HG03442 (cell line): Measurements from ENCODE around the gene TOB1.

Source experiments
- ATAC-seq: cut with Tn5 transposase; IDR thresholded peaks from one replicate; pipeline ENCODE4 v1.9.1; 2021; ENCODE audit warnings: mild to moderate bottlenecking, moderate library complexity; ENCODE audit not compliant: unreplicated experiment

TOB1 gene

GRCh38 chr17:50833510-50834428 lies 32.4 kb downstream of the TOB1 start:
- ATAC-seq: no peak

- ATAC-seq: no peak
These were observed 33.2 kb downstream of the TOB1 start for GRCh38 chr17:50832864-50833381.

- no peak for ATAC-seq
These were observed 33.8 kb downstream of the TOB1 start for GRCh38 chr17:50832267-50832863.

GRCh38 chr17:50831471-50831928 lies 34.7 kb downstream of the TOB1 start:
- no peak for ATAC-seq

- no peak for ATAC-seq
These were observed 35.2 kb downstream of the TOB1 start for GRCh38 chr17:50830994-50831393.

GRCh38 chr17:50830352-50830751 lies 35.8 kb downstream of the TOB1 start:
- no peak for ATAC-seq

- ATAC-seq: no peak
These were observed 36.8 kb downstream of the TOB1 start for GRCh38 chr17:50829332-50829731.

- ATAC-seq: peak; percentile 72
These were observed 37.5 kb downstream of the TOB1 start for GRCh38 chr17:50828508-50829170.

GRCh38 chr17:50825188-50825587 lies 41.0 kb downstream of the TOB1 start:
- no peak for ATAC-seq

GRCh38 chr17:50824429-50824828 lies 41.7 kb downstream of the TOB1 start:
- ATAC-seq: no peak

GRCh38 chr17:50822550-50822949 lies 43.6 kb downstream of the TOB1 start:
- no peak for ATAC-seq

GRCh38 chr17:50820651-50821050 lies 45.5 kb downstream of the TOB1 start:
- no peak for ATAC-seq

GRCh38 chr17:50818921-50819657 lies 47.1 kb downstream of the TOB1 start:
- ATAC-seq: no peak

GRCh38 chr17:50818261-50818660 lies 47.9 kb downstream of the TOB1 start:
- ATAC-seq: no peak

- no peak for ATAC-seq
These were observed 48.3 kb downstream of the TOB1 start for GRCh38 chr17:50817838-50818237.

- ATAC-seq: no peak
These were observed 49.1 kb downstream of the TOB1 start for GRCh38 chr17:50816771-50817751.

- no peak for ATAC-seq
These were observed 49.9 kb downstream of the TOB1 start for GRCh38 chr17:50816271-50816670.

- ATAC-seq: no peak
These were observed 50.8 kb downstream of the TOB1 start for GRCh38 chr17:50815400-50815799.

- no peak for ATAC-seq
These were observed 52.6 kb downstream of the TOB1 start for GRCh38 chr17:50813583-50813982.
